HG03095 (cell line): ENCODE results near the gene LOC101059915.
"Not testable (repeated sequence)": the region's sequence is repeated elsewhere in the genome, so short reads cannot be mapped to it uniquely, and the experiment has no call there.

Experiments
- ATAC-seq: cut with Tn5 transposase; IDR thresholded peaks from one replicate; pipeline ENCODE4 v1.9.1; 2021; ENCODE audit warnings: moderate library complexity; ENCODE audit not compliant: unreplicated experiment

Gene LOC101059915

GRCh38 chrX:71638409-71638808, 28.9 kb upstream of the LOC101059915 start:
- ATAC-seq, result no peak

- no peak for ATAC-seq
Measured at GRCh38 chrX:71640002-71640401, 27.3 kb upstream of the LOC101059915 start.

GRCh38 chrX:71644406-71644805, 22.9 kb upstream of the LOC101059915 start:
- ATAC-seq, result not testable (repeated sequence)

GRCh38 chrX:71650333-71650969, 16.9 kb upstream of the LOC101059915 start:
- peak; percentile 84 for ATAC-seq

GRCh38 chrX:71652405-71652804, 14.9 kb upstream of the LOC101059915 start:
- no peak for ATAC-seq

- ATAC-seq, result no peak
Measured at GRCh38 chrX:71653344-71653743, 14.0 kb upstream of the LOC101059915 start.

- ATAC-seq, result no peak
Measured at GRCh38 chrX:71657267-71657666, 10.1 kb upstream of the LOC101059915 start.

- ATAC-seq, result no peak
Measured at GRCh38 chrX:71659342-71659741, 8.0 kb upstream of the LOC101059915 start.

GRCh38 chrX:71659959-71660358, 7.4 kb upstream of the LOC101059915 start:
- ATAC-seq, result no peak

- ATAC-seq, result no peak
Measured at GRCh38 chrX:71660562-71661416, 6.6 kb upstream of the LOC101059915 start.

- no peak for ATAC-seq
Measured at GRCh38 chrX:71661919-71662318, 5.4 kb upstream of the LOC101059915 start.

- not testable (repeated sequence) for ATAC-seq
Measured at GRCh38 chrX:71662654-71663053, 4.7 kb upstream of the LOC101059915 start.

- not testable (repeated sequence) for ATAC-seq
Measured at GRCh38 chrX:71663238-71663637, 4.1 kb upstream of the LOC101059915 start.

GRCh38 chrX:71664202-71664601, 3.1 kb upstream of the LOC101059915 start:
- ATAC-seq, result not testable (repeated sequence)

- ATAC-seq, result no peak
Measured at GRCh38 chrX:71664889-71665491, 2.4 kb upstream of the LOC101059915 start.

GRCh38 chrX:71665747-71666146, 1.6 kb upstream of the LOC101059915 start:
- ATAC-seq, result no peak

- ATAC-seq, result no peak
Measured at GRCh38 chrX:71666240-71667223, 814 bp upstream of the LOC101059915 start.

- ATAC-seq, result no peak
Measured at GRCh38 chrX:71668248-71668595, 876 bp downstream of the LOC101059915 start.

GRCh38 chrX:71669492-71669891, 2.1 kb downstream of the LOC101059915 start:
- no peak for ATAC-seq

GRCh38 chrX:71669947-71670346, 2.6 kb downstream of the LOC101059915 start:
- ATAC-seq, result not testable (repeated sequence)
